Muscle layer of colon (tissue), 2 donors: ENCODE data around the gene KHSRP.
"Not testable (repeated sequence)": the region's sequence is repeated elsewhere in the genome, so short reads cannot be mapped to it uniquely, and the experiment has no call there.

Source experiments
- H3K27ac ChIP-seq: one replicate; pipeline ENCODE4 v1.7.0; 2013; ENCODE audit warnings: low read depth, mild to moderate bottlenecking, low read length, moderate library complexity
- H3K27me3 ChIP-seq, 2 donors: one replicate each; pipeline ENCODE4 v1.7.0; 2013; ENCODE audit warnings: low read length in 2 of 2, mild to moderate bottlenecking in 2 of 2; ENCODE audit not compliant: insufficient read depth in 2 of 2, control insufficient read depth in 1 of 2
- H3K36me3 ChIP-seq: one replicate; pipeline ENCODE4 v1.7.0; 2013; ENCODE audit warnings: mild to moderate bottlenecking, low read length; ENCODE audit not compliant: insufficient read depth
- H3K4me1 ChIP-seq: one replicate; pipeline ENCODE4 v1.7.0; 2013; ENCODE audit warnings: mild to moderate bottlenecking, low read length; ENCODE audit not compliant: insufficient read depth
- H3K4me3 ChIP-seq, 2 donors: one replicate each; pipeline ENCODE4 v1.7.0; 2013; ENCODE audit warnings: low read length in 2 of 2, low read depth in 1 of 2, mild to moderate bottlenecking in 1 of 2, moderate library complexity in 1 of 2
- H3K9ac ChIP-seq: one replicate; pipeline ENCODE4 v1.7.0; 2013; ENCODE audit warnings: low read length
- H3K9me3 ChIP-seq: one replicate; pipeline ENCODE4 v1.7.0; 2013; ENCODE audit warnings: mild to moderate bottlenecking, low read length
- donor health status: abdominal sarcoma.
- donor health status: Adenocarcinoma of cecum.

Gene KHSRP

GRCh38 chr19:6448045-6448444 is 23.4 kb upstream of the KHSRP start:
- H3K4me3 ChIP-seq: no peak overlapping the region
- H3K36me3 ChIP-seq: peaks cover 13% of the 10 kb centered on the region
- H3K27ac ChIP-seq: no peak overlapping the region
- no peaks in the 10 kb centered on the region for H3K27me3 ChIP-seq
- no peak overlapping the region for H3K9ac ChIP-seq
- H3K4me1 ChIP-seq: no peaks in the 10 kb centered on the region
- no peaks in the 10 kb centered on the region for H3K9me3 ChIP-seq

DNA sequence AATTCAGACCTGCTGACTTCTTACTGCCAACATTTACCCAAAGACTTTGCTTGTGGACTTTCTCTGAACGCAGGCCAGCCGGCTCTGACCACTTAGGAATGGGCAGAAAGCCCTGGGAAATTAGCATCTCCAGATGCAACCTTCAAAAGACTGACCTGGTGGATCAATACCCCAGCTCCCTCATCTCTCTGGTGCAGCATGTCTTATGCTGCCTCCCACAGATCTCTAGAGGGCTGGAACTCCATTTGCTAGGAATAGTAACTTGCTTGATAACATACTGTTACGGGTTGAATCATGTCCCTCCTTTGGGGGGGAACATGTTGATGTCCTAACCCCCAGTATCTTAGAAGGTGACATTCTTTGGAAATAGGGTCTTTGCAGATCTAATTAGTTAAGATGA is 21.8 kb upstream of the KHSRP start:
- H3K27ac ChIP-seq: no peak overlapping the region
- no peak overlapping the region for H3K4me3 ChIP-seq
- H3K27me3 ChIP-seq: no peaks in the 10 kb centered on the region
- no peaks in the 10 kb centered on the region for H3K9me3 ChIP-seq
- H3K9ac ChIP-seq: no peak overlapping the region
- H3K4me1 ChIP-seq: no peaks in the 10 kb centered on the region
- peaks cover 5% of the 10 kb centered on the region for H3K36me3 ChIP-seq

- H3K27me3 ChIP-seq: no peaks in the 10 kb centered on the region
- H3K36me3 ChIP-seq: peaks cover 5% of the 10 kb centered on the region
These were observed 19.4 kb upstream of the KHSRP start for GRCh38 chr19:6443986-6444385.

GRCh38 chr19:6442087-6442688 is 17.6 kb upstream of the KHSRP start:
- H3K4me3 ChIP-seq: no peak overlapping the region
- peaks cover 5% of the 10 kb centered on the region for H3K36me3 ChIP-seq
- no peak overlapping the region for H3K9ac ChIP-seq
- H3K27me3 ChIP-seq: no peaks in the 10 kb centered on the region
- H3K27ac ChIP-seq: no peak overlapping the region
- no peaks in the 10 kb centered on the region for H3K4me1 ChIP-seq
- H3K9me3 ChIP-seq: no peaks in the 10 kb centered on the region

More at GRCh38 chr19:6443986-6444385, 19.4 kb upstream of the KHSRP start:
- Histone ChIP-seq H3K4me1 (no peaks in the 10 kb centered on the region), H3K9ac (no peak overlapping the region), H3K9me3 (no peaks in the 10 kb centered on the region), H3K4me3 (no peak overlapping the region), H3K27ac (no peak overlapping the region)

DNA sequence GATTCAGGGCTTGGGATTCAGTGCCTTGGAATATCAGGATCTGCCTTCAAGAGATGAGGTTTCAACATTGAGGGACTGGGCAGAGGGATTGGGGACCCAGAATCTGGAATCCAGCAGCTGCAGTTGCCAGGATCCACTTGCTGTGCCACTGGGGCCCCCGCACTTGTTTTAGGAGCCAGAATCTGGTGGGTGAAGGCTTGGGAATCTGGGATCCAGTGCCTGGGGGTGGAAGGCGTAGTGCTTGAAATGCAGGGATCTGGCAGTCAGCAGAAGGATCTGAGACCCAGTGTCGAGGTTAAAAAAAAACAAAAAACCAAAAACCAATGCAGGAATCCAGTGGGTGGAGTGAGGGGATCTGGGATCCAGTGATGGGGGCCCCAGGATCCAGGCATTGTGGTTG is 16.3 kb upstream of the KHSRP start:
- Histone ChIP-seq H3K9ac (no peak overlapping the region), H3K36me3 (no peaks in the 10 kb centered on the region), H3K27me3 (no peaks in the 10 kb centered on the region), H3K4me3 (no peak overlapping the region), H3K27ac (no peak overlapping the region), H3K9me3 (no peaks in the 10 kb centered on the region), H3K4me1 (no peaks in the 10 kb centered on the region)

DNA sequence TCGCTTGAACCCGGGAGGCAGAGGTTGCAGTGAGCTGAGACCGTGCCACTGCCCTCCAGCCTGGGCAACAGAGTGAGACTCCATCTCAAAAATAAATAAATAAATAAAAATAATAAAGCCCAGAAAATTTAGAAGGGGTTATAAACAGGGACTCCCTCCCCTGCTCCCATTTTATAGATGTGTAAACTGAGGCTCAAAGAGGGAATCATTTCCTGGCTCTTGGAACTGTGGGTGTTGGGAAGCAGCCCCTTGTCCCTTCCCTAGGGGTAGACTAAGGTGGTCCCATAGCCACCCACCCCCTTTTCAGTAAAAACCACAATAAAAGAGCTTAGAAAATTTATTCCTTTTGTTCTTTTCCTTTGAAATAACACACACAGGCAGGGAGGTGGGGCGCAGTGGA is 15.1 kb upstream of the KHSRP start:
- Histone ChIP-seq H3K4me3 (no peak overlapping the region), H3K9ac (no peak overlapping the region), H3K4me1 (no peaks in the 10 kb centered on the region), H3K36me3 (no peaks in the 10 kb centered on the region), H3K27ac (no peak overlapping the region), H3K27me3 (no peaks in the 10 kb centered on the region), H3K9me3 (no peaks in the 10 kb centered on the region)

GRCh38 chr19:6433663-6434062 is 9.1 kb upstream of the KHSRP start, which contains the start of gene SLC25A41:
Gene SLC25A41, minus strand, starts transcription at chr19:6433763. Its CDS starts 70 bp downstream, at chr19:6433693.
- Histone ChIP-seq H3K27ac (no peak within 1 kb of the TSS), H3K4me3 (no peak within 1 kb of the TSS), H3K9me3 (no peaks in the 10 kb centered on the region), H3K36me3 (no peaks in the 10 kb centered on the region), H3K4me1 (no peaks in the 10 kb centered on the region), H3K9ac (no peak within 1 kb of the TSS), H3K27me3 (no peaks in the 10 kb centered on the region)

- Histone ChIP-seq H3K4me3 (no peak overlapping the region), H3K27me3 (no peaks in the 10 kb centered on the region), H3K27ac (no peak overlapping the region), H3K4me1 (no peaks in the 10 kb centered on the region), H3K9ac (no peak overlapping the region), H3K36me3 (no peaks in the 10 kb centered on the region), H3K9me3 (no peaks in the 10 kb centered on the region)
These were observed 8.6 kb upstream of the KHSRP start for GRCh38 chr19:6433165-6433564.

DNA sequence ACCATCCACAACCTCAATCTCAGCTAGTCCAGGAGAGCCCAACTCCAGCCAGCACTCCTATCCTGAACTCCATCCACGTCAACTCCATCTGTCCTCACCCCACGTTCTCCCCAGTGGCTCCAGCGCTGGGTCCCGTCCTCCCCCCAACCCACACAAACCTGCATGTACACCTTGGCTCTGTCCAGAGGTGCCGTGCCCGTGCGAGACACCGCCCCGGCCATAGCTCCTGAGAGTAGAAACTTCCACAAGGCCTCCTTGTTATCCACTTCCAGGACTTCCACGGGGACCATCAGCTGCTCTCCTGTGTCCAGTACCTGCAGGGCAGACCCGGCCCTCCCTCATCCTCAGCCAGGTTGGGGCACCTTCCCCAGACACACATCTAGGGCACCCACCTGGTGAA is 7.3 kb upstream of the KHSRP start:
- Histone ChIP-seq H3K27me3 (no peaks in the 10 kb centered on the region), H3K9ac (no peak overlapping the region), H3K27ac (no peak overlapping the region), H3K4me1 (no peaks in the 10 kb centered on the region), H3K36me3 (no peaks in the 10 kb centered on the region), H3K9me3 (no peaks in the 10 kb centered on the region), H3K4me3 (no peak overlapping the region)

DNA sequence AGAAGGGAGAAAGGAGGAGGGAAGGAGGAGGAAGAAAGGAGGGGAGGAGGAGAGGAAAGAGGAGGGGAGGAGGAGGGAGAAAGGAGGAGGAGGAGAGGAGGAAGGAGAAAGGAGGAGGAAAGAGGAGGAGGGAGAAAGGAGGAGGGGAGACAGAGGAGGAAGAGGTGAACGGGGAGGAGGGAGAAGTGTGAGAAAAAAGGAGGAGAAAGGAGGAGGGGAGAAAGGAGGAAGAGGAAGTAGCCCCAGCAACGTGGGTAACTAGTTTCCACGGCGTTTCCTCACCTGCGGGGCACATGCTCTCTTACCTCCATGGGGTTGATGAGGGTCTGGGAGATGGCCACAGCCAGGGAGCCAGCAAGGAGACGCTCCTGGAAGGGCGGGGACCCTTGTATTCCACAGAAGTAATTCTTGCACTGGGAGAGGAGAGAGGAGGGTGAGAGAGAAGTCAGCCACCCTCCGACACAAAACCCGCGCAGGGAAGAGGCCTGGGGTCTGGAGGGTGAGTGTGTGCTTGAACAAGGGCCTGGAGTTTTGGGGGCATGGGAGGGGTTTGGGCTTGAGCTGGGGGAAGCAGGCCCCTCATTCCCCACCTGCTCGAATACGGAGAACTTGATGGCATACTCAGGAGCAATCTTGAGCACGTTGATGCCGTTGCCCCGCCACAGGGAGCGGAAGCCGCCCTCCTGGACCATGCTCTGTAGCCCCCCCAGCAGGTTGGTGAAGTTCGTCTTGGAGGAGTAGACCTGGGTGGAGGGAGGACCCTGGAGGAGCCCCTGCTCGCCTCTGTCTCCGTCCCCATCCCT is 5.0 kb upstream of the KHSRP start:
- no peak overlapping the region for H3K9ac ChIP-seq

GRCh38 chr19:6428692-6429418 is 4.2 kb upstream of the KHSRP start:
- not testable (repeated sequence) for H3K4me1 ChIP-seq, H3K9me3 ChIP-seq

More for the DNA sequence above, 5.0 kb upstream of the KHSRP start:
- Histone ChIP-seq H3K27me3 (no peaks in the 10 kb centered on the region), H3K27ac (no peak overlapping the region), H3K4me3 (no peak overlapping the region), H3K4me1 (peaks cover 7% of the 10 kb centered on the region), H3K9me3 (no peaks in the 10 kb centered on the region), H3K36me3 (no peaks in the 10 kb centered on the region)

More at GRCh38 chr19:6428692-6429418, 4.2 kb upstream of the KHSRP start:
- H3K27me3 ChIP-seq, H3K4me3 ChIP-seq, H3K27ac ChIP-seq, H3K36me3 ChIP-seq, H3K9ac ChIP-seq: not testable (repeated sequence)
